GM12801 (cell line): Measurements from ENCODE around the gene STEAP1B.

Experiments
- CTCF ChIP-seq: IDR thresholded peaks from one replicate; pipeline ENCODE4 v1.5.1; 2011; ENCODE audit warnings: control low read depth; ENCODE audit not compliant: insufficient read length; ENCODE audit errors: extremely low read depth

The STEAP1B gene

GRCh38 chr7:22444181-22444971, 55.6 kb downstream of the STEAP1B start:
- TF ChIP-seq CTCF = no peak

GRCh38 chr7:22443370-22444180, 56.4 kb downstream of the STEAP1B start:
- no peak for TF ChIP-seq CTCF

GRCh38 chr7:22442882-22443369, 57.1 kb downstream of the STEAP1B start:
- TF ChIP-seq CTCF = no peak

GRCh38 chr7:22442187-22442881, 57.7 kb downstream of the STEAP1B start:
- no peak for TF ChIP-seq CTCF

- no peak for TF ChIP-seq CTCF
Observed at GRCh38 chr7:22441157-22441556, 58.8 kb downstream of the STEAP1B start.

GRCh38 chr7:22438994-22439393, 61.0 kb downstream of the STEAP1B start:
- no peak for TF ChIP-seq CTCF

GRCh38 chr7:22435720-22436119, 64.3 kb downstream of the STEAP1B start:
- TF ChIP-seq CTCF = no peak
